Suprapubic skin (tissue), 4 donors: ENCODE measurements around the gene CLNS1A.

Experiments used
- CTCF ChIP-seq, 2 donors: fragments of 200-600 bp in 1 of 2; fragments of 450-650 bp in 1 of 2; sonication (generic) in 1 of 2; IDR thresholded peaks; one replicate each; pipeline ENCODE4 v1.5.1; 2016 to 2019; ENCODE audit warnings: antibody characterized with exemption in 2 of 2, mild to moderate bottlenecking in 1 of 2, moderate library complexity in 1 of 2
- EP300 ChIP-seq: sonication (generic); formaldehyde crosslinking; IDR thresholded peaks from one replicate; pipeline ENCODE4 v1.6.1; 2017; ENCODE audit warnings: antibody characterized with exemption
- POLR2A ChIP-seq, 2 donors: fragments of 450-650 bp; IDR thresholded peaks; one replicate each; pipeline ENCODE4 v1.6.1; 2017; ENCODE audit warnings: antibody characterized with exemption in 2 of 2, mild to moderate bottlenecking in 2 of 2, moderate library complexity in 2 of 2
- POLR2AphosphoS5 ChIP-seq, 3 donors: sonication (generic); formaldehyde crosslinking; IDR thresholded peaks; one replicate each; pipeline ENCODE4 v1.6.1; 2017; ENCODE audit warnings: antibody characterized with exemption in 3 of 3

DNA sequence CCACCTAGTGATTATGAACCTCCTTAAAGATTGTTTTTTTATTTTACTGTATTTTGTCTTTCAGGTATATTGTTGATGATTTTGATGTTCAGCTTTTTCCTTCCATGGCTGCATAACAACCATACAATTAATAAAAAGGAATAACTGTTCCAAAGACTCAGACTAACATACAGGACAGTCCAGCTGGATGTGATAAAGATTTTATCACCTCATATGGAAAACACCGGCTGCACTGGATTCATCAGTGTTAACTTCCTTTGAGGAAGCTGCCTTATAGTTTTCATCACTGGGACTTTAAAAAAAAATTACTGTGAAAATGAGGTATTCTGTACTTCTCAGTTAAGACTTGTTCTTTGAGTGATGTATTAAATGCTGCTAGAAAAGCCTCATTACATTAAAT is 28.4 kb downstream of the CLNS1A start:
- TF ChIP-seq CTCF (IDR thresholded peaks at IDR 0.05) (no peak), POLR2A (IDR thresholded peaks at IDR 0.05) (no peak), POLR2AphosphoS5 (IDR thresholded peaks at IDR 0.05) (no peak), EP300 (no peak)
